Chondrocyte (in vitro differentiated cells): ENCODE data around the gene KRTAP10-7. TPM values are rescaled to one million over a fixed set of nuclear protein-coding genes. Genes with fewer than 3 reads are reported as not detected.

Experiments
- DNase-seq: peaks from one replicate; pipeline ENCODE4 v3.0.0; 2021; ENCODE audit warnings: mixed read lengths, low spot score
- H3K27ac Mint-ChIP-seq: one replicate; pipeline ENCODE4 v1.8.0; 2021; ENCODE audit warnings: mild to moderate bottlenecking, moderate library complexity, mixed read lengths; ENCODE audit not compliant: unreplicated experiment
- H3K27me3 Mint-ChIP-seq: 2 replicates; pipeline ENCODE4 v1.8.0; 2021; ENCODE audit warnings: low read depth, mixed read lengths
- H3K36me3 Mint-ChIP-seq: 2 replicates; pipeline ENCODE4 v1.8.0; 2021; ENCODE audit warnings: low read depth, mixed read lengths
- H3K4me1 Mint-ChIP-seq: 2 replicates; pipeline ENCODE4 v1.8.0; 2021; ENCODE audit warnings: low read depth, mild to moderate bottlenecking, mixed read lengths
- H3K4me3 Mint-ChIP-seq: one replicate; pipeline ENCODE4 v1.8.0; 2021; ENCODE audit warnings: mild to moderate bottlenecking, moderate library complexity, mixed read lengths; ENCODE audit not compliant: unreplicated experiment
- H3K9me3 Mint-ChIP-seq: 2 replicates; pipeline ENCODE4 v1.8.0; 2021; ENCODE audit warnings: low read depth, mixed read lengths
- CTCF ChIP-seq: fragments of 200-600 bp; sonication (generic); IDR thresholded peaks from 2 replicates; pipeline ENCODE4 v1.5.0; 2021; ENCODE audit warnings: antibody characterized with exemption, mild to moderate bottlenecking, moderate library complexity
- total RNA-seq: library from RNA; stranded (reverse); gene quantifications from 3 replicates; pipeline ENCODE4 v1.2.1, GENCODE V29; 2021

Gene KRTAP10-7
- total RNA-seq, 1 donor from 2014 or later, result not detected

DNA sequence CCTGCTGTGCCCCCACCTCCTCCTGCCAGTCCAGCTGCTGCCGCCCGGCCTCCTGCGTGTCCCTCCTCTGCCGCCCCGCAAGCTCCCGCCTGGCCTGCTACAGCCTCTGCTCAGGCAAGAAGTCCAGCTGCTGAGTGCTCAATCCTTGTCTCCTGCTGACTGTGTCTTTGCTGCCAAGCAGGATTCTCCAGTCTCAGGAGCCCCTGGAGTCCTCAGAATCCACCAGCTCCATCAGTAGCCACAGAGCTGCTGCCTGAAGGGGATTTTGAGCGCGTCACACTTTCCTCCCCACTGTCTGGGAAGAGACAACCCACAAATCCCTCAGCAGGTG lies 46.8 kb downstream of the KRTAP10-7 start:
- Mint-ChIP-seq H3K36me3 (peaks cover 6% of the 10 kb centered on the region), H3K27ac (no peak overlapping the region), H3K4me3 (no peak overlapping the region), H3K9me3 (peaks cover 26% of the 10 kb centered on the region), H3K4me1 (no peaks in the 10 kb centered on the region), H3K27me3 (peaks cover 22% of the 10 kb centered on the region)
- DNase-seq, result no peak
- TF ChIP-seq CTCF, result no peak

DNA sequence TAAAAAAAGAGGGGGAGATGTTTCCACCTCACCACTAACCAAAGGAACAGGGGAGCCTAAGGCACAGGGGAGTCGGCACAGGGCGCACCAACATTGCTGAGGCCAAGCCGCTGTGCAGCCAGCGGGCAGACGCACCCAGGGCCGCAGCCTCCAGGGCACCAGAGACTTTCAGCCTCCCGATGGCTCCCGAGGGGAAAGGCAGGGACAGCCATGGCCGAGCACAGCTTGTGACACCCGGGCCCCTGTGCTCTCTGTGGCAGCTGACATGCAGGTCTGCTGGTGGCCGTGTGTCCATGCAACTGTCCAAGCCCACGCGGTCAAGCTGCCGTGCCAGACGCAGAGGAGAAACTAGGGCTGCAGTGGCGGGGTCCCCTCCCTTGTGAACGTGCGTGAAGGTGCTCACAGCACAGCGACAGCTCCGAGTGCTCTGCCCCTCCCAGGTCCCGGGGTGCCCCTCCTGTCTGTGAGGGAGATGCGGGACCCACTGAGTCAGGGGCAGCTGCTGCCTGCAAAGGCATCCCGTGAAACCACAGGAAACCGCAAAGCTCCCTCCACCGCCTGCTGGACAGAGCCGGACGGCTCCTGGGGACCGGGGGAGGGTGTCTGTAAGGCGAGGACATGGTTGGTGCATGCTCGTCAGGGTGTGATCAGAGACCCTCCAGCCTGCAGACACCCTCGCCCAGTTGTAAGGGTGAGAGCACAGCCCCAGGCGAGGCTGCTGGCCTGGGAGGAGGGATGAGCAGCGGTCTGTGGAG lies 48.3 kb downstream of the KRTAP10-7 start:
- Mint-ChIP-seq H3K36me3 (peaks cover 6% of the 10 kb centered on the region), H3K4me1 (no peaks in the 10 kb centered on the region), H3K4me3 (no peak overlapping the region), H3K9me3 (peaks cover 14% of the 10 kb centered on the region), H3K27ac (no peak overlapping the region), H3K27me3 (peaks cover 26% of the 10 kb centered on the region)
- no peak for TF ChIP-seq CTCF
- DNase-seq, result no peak

GRCh38 chr21:44649521-44650100 lies 49.2 kb downstream of the KRTAP10-7 start:
- H3K4me3 Mint-ChIP-seq, result no peak overlapping the region
- peaks cover 5% of the 10 kb centered on the region for H3K9me3 Mint-ChIP-seq
- no peaks in the 10 kb centered on the region for H3K4me1 Mint-ChIP-seq
- H3K27ac Mint-ChIP-seq, result no peak overlapping the region
- no peak for DNase-seq
- TF ChIP-seq CTCF, result no peak
- H3K27me3 Mint-ChIP-seq, result peaks cover 29% of the 10 kb centered on the region
- H3K36me3 Mint-ChIP-seq, result peaks cover 6% of the 10 kb centered on the region

DNA sequence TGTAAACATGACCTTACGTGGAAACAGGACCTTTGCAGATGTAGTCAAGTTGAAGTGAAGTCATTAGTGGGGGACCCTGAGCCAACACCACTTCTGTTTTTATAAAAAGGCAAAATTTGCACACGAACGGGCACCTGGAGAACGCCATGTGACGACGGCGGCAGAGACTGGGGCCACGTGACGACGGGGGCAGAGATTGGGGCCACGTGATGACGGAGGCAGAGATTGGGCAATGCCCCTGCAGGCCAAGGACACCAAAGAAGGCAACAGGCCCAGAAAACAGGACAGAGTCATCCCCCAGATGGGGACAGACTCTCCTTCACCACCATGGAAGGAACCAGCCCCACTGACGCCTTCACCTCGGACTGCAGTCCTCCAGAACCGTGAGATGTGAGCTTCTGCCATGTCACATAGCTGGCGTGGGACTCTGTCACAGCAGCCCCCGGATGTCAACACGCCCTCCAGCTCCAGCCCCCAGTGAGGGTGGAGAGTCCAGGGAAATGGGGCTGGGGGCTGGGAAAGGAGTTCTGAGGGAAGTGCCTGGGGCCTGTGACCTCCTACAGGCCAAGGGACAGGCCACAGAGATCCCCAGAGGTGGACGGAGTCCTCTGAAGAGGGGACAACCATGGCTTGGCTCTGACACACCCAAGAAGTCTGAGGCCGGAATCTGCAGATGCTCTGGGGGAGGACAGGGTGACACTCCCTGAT lies 50.0 kb downstream of the KRTAP10-7 start:
- H3K9me3 Mint-ChIP-seq, result no peaks in the 10 kb centered on the region
- H3K36me3 Mint-ChIP-seq, result peaks cover 1% of the 10 kb centered on the region
- TF ChIP-seq CTCF, result no peak
- no peak overlapping the region for H3K27ac Mint-ChIP-seq
- no peak for DNase-seq
- no peaks in the 10 kb centered on the region for H3K4me1 Mint-ChIP-seq
- H3K27me3 Mint-ChIP-seq, result peaks cover 30% of the 10 kb centered on the region
- H3K4me3 Mint-ChIP-seq, result no peak overlapping the region

- no peak for TF ChIP-seq CTCF
- Mint-ChIP-seq H3K4me1 (no peaks in the 10 kb centered on the region), H3K27me3 (peaks cover 30% of the 10 kb centered on the region), H3K4me3 (no peak overlapping the region), H3K27ac (no peak overlapping the region), H3K36me3 (peaks cover 2% of the 10 kb centered on the region), H3K9me3 (peaks cover 4% of the 10 kb centered on the region)
- DNase-seq, result no peak
Observed at GRCh38 chr21:44650973-44651675, 50.7 kb downstream of the KRTAP10-7 start.
